Activated CD8-positive, alpha-beta memory T cell treated with anti-CD3 and anti-CD28 coated beads, Interleukin-2, amount 50 U/mL, for 48 hours (primary cell): ENCODE results near the gene RIPOR2.

Experiments used
- DNase-seq: peaks from one replicate; pipeline ENCODE4 v3.0.0-alpha.2; 2020

The RIPOR2 gene

GRCh38 chr6:24874776-24875533 lies 60.8 kb downstream of the RIPOR2 start:
- DNase-seq = no peak

GRCh38 chr6:24874128-24874527 lies 61.6 kb downstream of the RIPOR2 start:
- DNase-seq = no peak

- DNase-seq = no peak
These were observed 63.0 kb downstream of the RIPOR2 start for GRCh38 chr6:24872779-24873178.

GRCh38 chr6:24868765-24869164 lies 67.0 kb downstream of the RIPOR2 start:
- DNase-seq = no peak

- DNase-seq = no peak
These were observed 68.6 kb downstream of the RIPOR2 start for GRCh38 chr6:24867104-24867703.

GRCh38 chr6:24865161-24865560 lies 70.6 kb downstream of the RIPOR2 start:
- DNase-seq = no peak

- DNase-seq = no peak
These were observed 71.4 kb downstream of the RIPOR2 start for GRCh38 chr6:24864343-24864742.

GRCh38 chr6:24861934-24862333 lies 73.8 kb downstream of the RIPOR2 start:
- DNase-seq = no peak

- no peak for DNase-seq
These were observed 76.1 kb downstream of the RIPOR2 start for GRCh38 chr6:24859608-24860200.

GRCh38 chr6:24859132-24859531 lies 76.6 kb downstream of the RIPOR2 start:
- DNase-seq = no peak

GRCh38 chr6:24858177-24858653 lies 77.5 kb downstream of the RIPOR2 start:
- no peak for DNase-seq

GRCh38 chr6:24856901-24857670 lies 78.7 kb downstream of the RIPOR2 start:
- DNase-seq = no peak

GRCh38 chr6:24856246-24856599 lies 79.5 kb downstream of the RIPOR2 start:
- DNase-seq = no peak

- DNase-seq = no peak
These were observed 80.1 kb downstream of the RIPOR2 start for GRCh38 chr6:24855395-24856245.

GRCh38 chr6:24854077-24854666 lies 81.6 kb downstream of the RIPOR2 start:
- no peak for DNase-seq

- DNase-seq = no peak
These were observed 84.7 kb downstream of the RIPOR2 start for GRCh38 chr6:24851086-24851485.

GRCh38 chr6:24849713-24850112 lies 86.0 kb downstream of the RIPOR2 start:
- no peak for DNase-seq

GRCh38 chr6:24848461-24848860 lies 87.3 kb downstream of the RIPOR2 start:
- no peak for DNase-seq

GRCh38 chr6:24847402-24847801 lies 88.4 kb downstream of the RIPOR2 start:
- DNase-seq = no peak

- DNase-seq = no peak
These were observed 90.2 kb downstream of the RIPOR2 start for GRCh38 chr6:24845578-24845977.

GRCh38 chr6:24844903-24845302 lies 90.9 kb downstream of the RIPOR2 start:
- no peak for DNase-seq

GRCh38 chr6:24844061-24844460 lies 91.7 kb downstream of the RIPOR2 start:
- DNase-seq = no peak
